HG02840 (cell line): ENCODE results near the gene RNF111.
"Not testable (repeated sequence)": the region's sequence is repeated elsewhere in the genome, so short reads cannot be mapped to it uniquely, and the experiment has no call there.

Source experiments
- ATAC-seq: cut with Tn5 transposase; IDR thresholded peaks from one replicate; pipeline ENCODE4 v1.9.1; 2021; ENCODE audit warnings: mild to moderate bottlenecking, moderate library complexity, moderate number of reproducible peaks; ENCODE audit not compliant: unreplicated experiment, low FRiP score

Gene RNF111

GRCh38 chr15:58999694-59000093, 12.2 kb downstream of the RNF111 start:
- ATAC-seq, result no peak

- not testable (repeated sequence) for ATAC-seq
These were observed 12.8 kb downstream of the RNF111 start for GRCh38 chr15:59000251-59000650.

GRCh38 chr15:59001946-59002345, 14.5 kb downstream of the RNF111 start:
- ATAC-seq, result no peak

GRCh38 chr15:59002418-59002859, 15.0 kb downstream of the RNF111 start:
- ATAC-seq, result no peak

- no peak for ATAC-seq
These were observed 18.1 kb downstream of the RNF111 start for GRCh38 chr15:59005579-59005978.

GRCh38 chr15:59008086-59008485, 20.6 kb downstream of the RNF111 start:
- ATAC-seq, result no peak

- no peak for ATAC-seq
These were observed 23.9 kb downstream of the RNF111 start for GRCh38 chr15:59011262-59011952.

- no peak for ATAC-seq
These were observed 25.9 kb downstream of the RNF111 start for GRCh38 chr15:59013246-59013873.

- ATAC-seq, result no peak
These were observed 26.6 kb downstream of the RNF111 start for GRCh38 chr15:59014068-59014467.

- ATAC-seq, result no peak
These were observed 30.0 kb downstream of the RNF111 start for GRCh38 chr15:59017449-59017848.

GRCh38 chr15:59018833-59019232, 31.4 kb downstream of the RNF111 start:
- ATAC-seq, result no peak

GRCh38 chr15:59020322-59020721, 32.9 kb downstream of the RNF111 start:
- no peak for ATAC-seq

- ATAC-seq, result no peak
These were observed 34.7 kb downstream of the RNF111 start for GRCh38 chr15:59022188-59022587.

GRCh38 chr15:59026207-59026606, 38.7 kb downstream of the RNF111 start:
- ATAC-seq, result no peak

GRCh38 chr15:59028387-59028955, 41.0 kb downstream of the RNF111 start:
- ATAC-seq, result no peak

- ATAC-seq, result no peak
These were observed 42.1 kb downstream of the RNF111 start for GRCh38 chr15:59029554-59029953.

- no peak for ATAC-seq
These were observed 47.7 kb downstream of the RNF111 start for GRCh38 chr15:59035201-59035600.

- ATAC-seq, result no peak
These were observed 51.8 kb downstream of the RNF111 start for GRCh38 chr15:59039225-59039624.

- ATAC-seq, result no peak
These were observed 54.6 kb downstream of the RNF111 start for GRCh38 chr15:59042041-59042440.

GRCh38 chr15:59048897-59049296, 61.4 kb downstream of the RNF111 start:
- ATAC-seq, result no peak

- ATAC-seq, result no peak
These were observed 64.7 kb downstream of the RNF111 start for GRCh38 chr15:59051873-59052861.
